ENCODE data around the gene C16orf90. TPM values are rescaled to one million over a fixed set of nuclear protein-coding genes. Genes with fewer than 3 reads are reported as not detected.

The C16orf90 gene
- total and polyA plus RNA-seq, 8 donors: not detected

DNA sequence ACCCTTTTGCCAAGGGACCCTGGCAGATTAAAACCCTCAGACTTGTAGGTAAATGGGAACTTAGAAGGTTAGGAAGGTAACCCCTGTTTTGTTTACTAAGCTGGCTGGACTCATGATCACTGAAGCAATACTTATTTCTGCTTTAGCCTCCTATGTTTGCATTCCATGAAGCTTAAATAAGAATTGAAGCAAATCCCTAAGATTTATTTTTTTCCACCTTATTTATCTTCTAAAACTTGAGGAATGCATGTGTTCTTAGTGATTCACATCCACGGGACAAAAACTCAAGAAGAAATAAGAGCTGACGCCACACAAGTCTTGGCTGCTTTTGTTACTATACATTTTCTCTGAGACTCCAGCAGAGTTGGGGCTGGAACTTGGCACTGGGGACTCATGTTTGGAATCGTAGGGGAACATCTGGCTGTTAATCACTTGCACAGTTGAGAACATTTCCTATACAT, 41.0 kb upstream of the C16orf90 start:
- H3K4me1 ChIP-seq: no peaks in the 10 kb centered on the region
- 80 to 89% methylated on average over 3 of the region's 3 CpGs for WGBS, 2 donors

GRCh38 chr16:3534126-3534525, 38.8 kb upstream of the C16orf90 start:
- H3K27ac ChIP-seq: no peak overlapping the region
- no peaks in the 10 kb centered on the region for H3K4me1 ChIP-seq
- FAIRE-seq: no peak
- H3K4me3 ChIP-seq: no peak overlapping the region
- no peaks in the 10 kb centered on the region for H3K9me3 ChIP-seq
- 95 to 96% methylated on average over 10 of the region's 10 CpGs for WGBS, 2 donors
- TF ChIP-seq, protein P1, sequence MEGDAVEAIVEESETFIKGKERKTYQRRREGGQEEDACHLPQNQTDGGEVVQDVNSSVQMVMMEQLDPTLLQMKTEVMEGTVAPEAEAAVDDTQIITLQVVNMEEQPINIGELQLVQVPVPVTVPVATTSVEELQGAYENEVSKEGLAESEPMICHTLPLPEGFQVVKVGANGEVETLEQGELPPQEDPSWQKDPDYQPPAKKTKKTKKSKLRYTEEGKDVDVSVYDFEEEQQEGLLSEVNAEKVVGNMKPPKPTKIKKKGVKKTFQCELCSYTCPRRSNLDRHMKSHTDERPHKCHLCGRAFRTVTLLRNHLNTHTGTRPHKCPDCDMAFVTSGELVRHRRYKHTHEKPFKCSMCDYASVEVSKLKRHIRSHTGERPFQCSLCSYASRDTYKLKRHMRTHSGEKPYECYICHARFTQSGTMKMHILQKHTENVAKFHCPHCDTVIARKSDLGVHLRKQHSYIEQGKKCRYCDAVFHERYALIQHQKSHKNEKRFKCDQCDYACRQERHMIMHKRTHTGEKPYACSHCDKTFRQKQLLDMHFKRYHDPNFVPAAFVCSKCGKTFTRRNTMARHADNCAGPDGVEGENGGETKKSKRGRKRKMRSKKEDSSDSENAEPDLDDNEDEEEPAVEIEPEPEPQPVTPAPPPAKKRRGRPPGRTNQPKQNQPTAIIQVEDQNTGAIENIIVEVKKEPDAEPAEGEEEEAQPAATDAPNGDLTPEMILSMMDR (IDR thresholded peaks at IDR 0.05): no peak
- no peak for ATAC-seq
- no peak for DNase-seq
- no peaks in the 10 kb centered on the region for H3K27me3 ChIP-seq
- intact Hi-C loops (cut with DNase I): no loop called here
- peaks cover 0 to 41% (median 9%) of the 10 kb centered on the region in 3 donors for H3K36me3 ChIP-seq

More for the DNA sequence above, 41.0 kb upstream of the C16orf90 start:
- Histone ChIP-seq H3K36me3 (peaks cover 0 to 30% (median 9%) of the 10 kb centered on the region in 3 donors), H3K27me3 (no peaks in the 10 kb centered on the region), H3K4me3 (no peak overlapping the region), H3K9me3 (no peaks in the 10 kb centered on the region), H3K27ac (no peak overlapping the region)
- intact Hi-C loops (cut with DNase I): no loop called here
- DNase-seq (no peak), ATAC-seq (no peak), FAIRE-seq (no peak)
- TF ChIP-seq, protein P1 (IDR thresholded peaks at IDR 0.05): no peak

- intact Hi-C loops (cut with DNase I): no loop called here
Observed at GRCh38 chr16:3532741-3533140, 37.5 kb upstream of the C16orf90 start.

GRCh38 chr16:3530371-3530914, 35.2 kb upstream of the C16orf90 start:
- Histone ChIP-seq H3K27me3 (no peaks in the 10 kb centered on the region), H3K9me3 (no peaks in the 10 kb centered on the region), H3K4me1 (no peaks in the 10 kb centered on the region), H3K4me3 (no peak overlapping the region), H3K36me3 (peaks cover 0 to 28% (median 2%) of the 10 kb centered on the region in 3 donors), H3K27ac (no peak overlapping the region)
- TF ChIP-seq, protein P1 (IDR thresholded peaks at IDR 0.05): no peak
- WGBS, 2 donors: 96 to 98% methylated on average over 12 of the region's 12 CpGs
- FAIRE-seq (no peak), DNase-seq (no peak), ATAC-seq (no peak)
- intact Hi-C loops (cut with DNase I): no loop called here

More at GRCh38 chr16:3532741-3533140, 37.5 kb upstream of the C16orf90 start:
- WGBS, 2 donors: 91 to 95% methylated on average over 12 of the region's 12 CpGs
- no peaks in the 10 kb centered on the region for H3K27me3 ChIP-seq
- FAIRE-seq (no peak), ATAC-seq (no peak), DNase-seq (no peak)
- H3K4me3 ChIP-seq: no peak overlapping the region
- TF ChIP-seq, protein P1 (IDR thresholded peaks at IDR 0.05): no peak
- peaks cover 0 to 41% (median 2%) of the 10 kb centered on the region in 3 donors for H3K36me3 ChIP-seq
- no peaks in the 10 kb centered on the region for H3K9me3 ChIP-seq
- no peak overlapping the region for H3K27ac ChIP-seq
- H3K4me1 ChIP-seq: no peaks in the 10 kb centered on the region

- Histone ChIP-seq H3K36me3 (peaks cover 0 to 28% (median 2%) of the 10 kb centered on the region in 3 donors), H3K9me3 (no peaks in the 10 kb centered on the region), H3K4me3 (no peak overlapping the region), H3K4me1 (no peaks in the 10 kb centered on the region), H3K27ac (no peak overlapping the region), H3K27me3 (no peaks in the 10 kb centered on the region)
- DNase-seq (no peak), FAIRE-seq (no peak), ATAC-seq (no peak)
- TF ChIP-seq, protein P1 (IDR thresholded peaks at IDR 0.05): no peak
- intact Hi-C loops (cut with DNase I): no loop called here
Observed at GRCh38 chr16:3529175-3529574, 33.9 kb upstream of the C16orf90 start.
